H1 (cell line): ENCODE data around the gene C2orf92. TPM values are rescaled to one million over a fixed set of nuclear protein-coding genes. Genes with fewer than 3 reads are reported as not detected.

Source experiments
- CTCF ChIA-PET: fragments of 300-600 bp; sonication (Branson Sonifier 250); formaldehyde crosslinking; loops from one replicate; lab custom pipeline; 2021; ENCODE audit not compliant: partially characterized antibody; lab: Charles Lee
- POLR2A ChIA-PET: fragments of 300-600 bp; sonication (Branson Sonifier 250); formaldehyde crosslinking; loops from one replicate; lab custom pipeline; 2021; ENCODE audit warnings: inconsistent platforms; ENCODE audit not compliant: partially characterized antibody; lab: Charles Lee
- DNase-seq, 2 experiments: peaks; one replicate each; pipeline versions ENCODE4 v3.0.0 to v3.0.0-alpha.2; 2010 to 2022; ENCODE audit warnings: low spot score in 2 of 2, low read depth in 1 of 2, mixed read lengths in 1 of 2
- FAIRE-seq: peaks from 2 replicates; lab custom pipeline; 2011; peaks lifted over from hg19 to GRCh38; lab: Jason Lieb, UNC
- H2AFZ ChIP-seq: 2 replicates; pipeline ENCODE4 v1.8.1; 2012; ENCODE audit warnings: low read length, inconsistent platforms
- H2AK5ac ChIP-seq: 2 replicates; pipeline ENCODE4 v1.6.1; 2013; ENCODE audit warnings: low read depth, low read length
- H2BK120ac ChIP-seq: replicated peaks from 2 replicates; pipeline ENCODE3; 2013; ENCODE audit warnings: low read depth, low read length, inconsistent platforms
- H2BK12ac ChIP-seq: 2 replicates; pipeline ENCODE4 v1.6.1; 2013; ENCODE audit warnings: low read depth, low read length
- H2BK15ac ChIP-seq: 2 replicates; pipeline ENCODE4 v1.6.1; 2013; ENCODE audit warnings: low read length
- H2BK20ac ChIP-seq: 2 replicates; pipeline ENCODE4 v1.6.1; 2013; ENCODE audit warnings: low read length
- H2BK5ac ChIP-seq: 2 replicates; pipeline ENCODE4 v1.6.1; 2013; ENCODE audit warnings: low read depth, low read length
- H3K14ac ChIP-seq: 2 replicates; pipeline ENCODE4 v1.6.1; 2013; ENCODE audit warnings: inconsistent platforms; ENCODE audit not compliant: insufficient read length
- H3K18ac ChIP-seq: 2 replicates; pipeline ENCODE4 v1.6.1; 2013; ENCODE audit warnings: low read length; ENCODE audit errors: extremely low read depth
- H3K23ac ChIP-seq: 2 replicates; pipeline ENCODE4 v1.6.1; 2013; ENCODE audit warnings: inconsistent platforms; ENCODE audit not compliant: insufficient read length
- H3K23me2 ChIP-seq: 2 replicates; pipeline ENCODE4 v1.6.1; 2013; ENCODE audit warnings: low read depth, low read length
- H3K27ac ChIP-seq: 2 replicates; pipeline ENCODE4 v1.6.1; 2011; ENCODE audit warnings: low read depth, low read length, inconsistent platforms
- H3K27me3 ChIP-seq, 4 experiments: replicated peaks in 1 of 4; 1 replicate in 1 of 4; 2 replicates in 3 of 4; pipeline versions ENCODE4 v1.6.1 to v1.8.1; 2011 to 2013; ENCODE audit warnings: low read length in 3 of 4, mild to moderate bottlenecking in 3 of 4, inconsistent platforms in 2 of 4, mixed read lengths in 2 of 4, moderate library complexity in 1 of 4; ENCODE audit not compliant: control insufficient read depth in 3 of 4, insufficient read depth in 3 of 4; ENCODE audit errors: extremely low read depth in 1 of 4
- H3K36me3 ChIP-seq, 4 experiments: 2 replicates each; pipeline versions ENCODE4 v1.6.1 to v1.8.1; 2011 to 2013; ENCODE audit warnings: mild to moderate bottlenecking in 4 of 4, low read length in 3 of 4, moderate library complexity in 2 of 4, control low read depth in 1 of 4, inconsistent platforms in 1 of 4; ENCODE audit not compliant: insufficient read depth in 4 of 4, control insufficient read depth in 2 of 4
- H3K4ac ChIP-seq: replicated peaks from 2 replicates; pipeline ENCODE3; 2013; ENCODE audit warnings: low read length, low read depth, mixed read lengths, inconsistent platforms; ENCODE audit not compliant: insufficient read length
- H3K4me1 ChIP-seq, 4 experiments: replicated peaks in 1 of 4; 1 replicate in 1 of 4; 2 replicates in 3 of 4; pipeline versions ENCODE4 v1.6.1 to v1.8.1; 2011 to 2013; ENCODE audit warnings: low read length in 3 of 4, inconsistent platforms in 2 of 4, mixed read lengths in 1 of 4; ENCODE audit not compliant: insufficient read depth in 4 of 4, control insufficient read depth in 3 of 4
- H3K4me2 ChIP-seq, 2 experiments: 2 replicates each; pipeline versions ENCODE4 v1.6.1 to v1.8.1; 2011 to 2013; ENCODE audit warnings: low read depth in 2 of 2, low read length in 2 of 2, control low read depth in 1 of 2, inconsistent platforms in 1 of 2, mild to moderate bottlenecking in 1 of 2; ENCODE audit not compliant: insufficient read depth in 1 of 2
- H3K4me3 ChIP-seq, 4 experiments: fragments of 200-600, 300-600 bp in 1 of 4; sonication (generic), shearing (Covaris generic), sonication (Bioruptor Twin) in 1 of 4; 2 replicates each; pipeline versions ENCODE4 v1.5.1 to v1.8.1; 2011 to 2016; ENCODE audit warnings: low read length in 4 of 4, low read depth in 3 of 4, control low read depth in 2 of 4, inconsistent platforms in 2 of 4, mild to moderate bottlenecking in 2 of 4, mixed read lengths in 1 of 4, moderate library complexity in 1 of 4; ENCODE audit not compliant: insufficient read depth in 2 of 4; ENCODE audit errors: extremely low read depth in 1 of 4
- H3K56ac ChIP-seq: replicated peaks from 2 replicates; pipeline ENCODE3; 2013; ENCODE audit warnings: low read depth, mild to moderate bottlenecking, mixed read lengths, low read length, inconsistent platforms; ENCODE audit not compliant: insufficient read length
- H3K79me1 ChIP-seq: 2 replicates; pipeline ENCODE4 v1.6.1; 2013; ENCODE audit warnings: low read depth, low read length, control low read depth
- H3K79me2 ChIP-seq, 2 experiments: 2 replicates each; pipeline versions ENCODE4 v1.6.1 to v1.8.1; 2012 to 2013; ENCODE audit warnings: low read length in 2 of 2, mild to moderate bottlenecking in 2 of 2, inconsistent platforms in 1 of 2; ENCODE audit not compliant: insufficient read depth in 2 of 2, control insufficient read depth in 1 of 2
- H3K9ac ChIP-seq, 4 experiments: replicated peaks in 1 of 4; 1 replicate in 1 of 4; 2 replicates in 3 of 4; pipeline versions ENCODE4 v1.6.1 to v1.8.1; 2011 to 2013; ENCODE audit warnings: low read depth in 3 of 4, low read length in 3 of 4, control low read depth in 2 of 4, mild to moderate bottlenecking in 2 of 4, moderate library complexity in 2 of 4, inconsistent platforms in 1 of 4; ENCODE audit errors: extremely low read depth in 1 of 4
- H3K9me3 ChIP-seq, 2 experiments: 2 replicates each; pipeline versions ENCODE4 v1.6.1 to v1.8.1; 2012 to 2013; ENCODE audit warnings: mild to moderate bottlenecking in 2 of 2, moderate library complexity in 2 of 2, control low read depth in 1 of 2, inconsistent platforms in 1 of 2, low read depth in 1 of 2, low read length in 1 of 2, mixed read lengths in 1 of 2; ENCODE audit not compliant: insufficient read depth in 2 of 2
- H4K20me1 ChIP-seq, 2 experiments: replicated peaks in 1 of 2; 2 replicates each; pipeline versions ENCODE3 to v1.8.1; 2011 to 2013; ENCODE audit warnings: inconsistent platforms in 2 of 2, low read length in 2 of 2, mild to moderate bottlenecking in 1 of 2; ENCODE audit not compliant: insufficient read depth in 2 of 2, control insufficient read depth in 1 of 2
- H4K5ac ChIP-seq: 2 replicates; pipeline ENCODE4 v1.6.1; 2013; ENCODE audit warnings: low read length, low read depth, mixed read lengths, inconsistent platforms; ENCODE audit not compliant: insufficient read length
- H4K8ac ChIP-seq: 2 replicates; pipeline ENCODE4 v1.8.0; 2013; ENCODE audit warnings: mild to moderate bottlenecking, moderate library complexity, low read length, inconsistent platforms; ENCODE audit not compliant: insufficient read depth; ENCODE audit errors: extremely low read depth
- H4K91ac ChIP-seq: replicated peaks from 2 replicates; pipeline ENCODE3; 2013; ENCODE audit warnings: low read length, mixed read lengths, inconsistent platforms; ENCODE audit not compliant: insufficient read length
- BRCA1 ChIP-seq: IDR thresholded peaks from 2 replicates; pipeline ENCODE4 v1.6.1; 2012; ENCODE audit warnings: low read depth, low read length, improper control_type of control experiment
- CBX5 ChIP-seq: fragments of 300-800, 300-1000 bp; sonication (generic); IDR thresholded peaks from 2 replicates; pipeline ENCODE4 v1.7.1; 2016; ENCODE audit warnings: antibody characterized with exemption, low read length, low read depth
- JUND ChIP-seq: IDR thresholded peaks from 2 replicates; pipeline ENCODE4 v1.6.1; 2011; ENCODE audit warnings: mild to moderate bottlenecking, improper control_type of control experiment, low read length
- SP4 ChIP-seq: IDR thresholded peaks from 2 replicates; pipeline ENCODE4 v1.6.1; 2012; ENCODE audit warnings: low read length, inconsistent platforms
- TAF1 ChIP-seq: IDR thresholded peaks from 2 replicates; pipeline ENCODE4 v1.6.1; 2011; ENCODE audit warnings: mild to moderate bottlenecking, low read depth, low read length
- WGBS, 2 experiments: shearing (Covaris generic) in 1 of 2; methylation state at CpG; one replicate each; pipeline versions ENCODE4 v1.1.6 to v1.1.7; 2013 to 2015; ENCODE audit warnings: low lambda C conversion rate in 2 of 2, mixed read lengths in 2 of 2, inconsistent platforms in 1 of 2, low coverage in 1 of 2, missing lambda C conversion rate in 1 of 2; ENCODE audit not compliant: insufficient replicate concordance in 2 of 2, insufficient coverage in 1 of 2, insufficient read length in 1 of 2; ENCODE audit errors: extremely low coverage in 1 of 2, missing lambda C conversion rate in 1 of 2; 5-methylcytosine and 5-hydroxymethylcytosine counted together
- polyA plus RNA-seq, 7 experiments: library from polyadenylated mRNA; depleted of rRNA in 3 of 7; stranded (reverse) in 5 of 7; unstranded in 2 of 7; fragments of >200 nt in 5 of 7; fragments of 200-250 nt in 2 of 7; gene quantifications; 1 replicate in 5 of 7; 2 replicates in 1 of 7; 4 replicates in 1 of 7; pipeline versions ENCODE4 v1.2.1 to v1.2.3, GENCODE V29; 2011 to 2013; ENCODE audit warnings: missing spikeins in 2 of 7, mixed read lengths in 2 of 7
- total RNA-seq: library from RNA; stranded (reverse); fragmentation: NEBNext Ultra II Directional; extraction: Animal tissue kit (Norgen Biotek cat#: 25700); gene quantifications from 2 replicates; pipeline ENCODE4 v1.2.1, GENCODE V29; 2021
- TF ChIP-seq, protein P1 (sequence below): IDR thresholded peaks from 2 replicates; pipeline ENCODE4 v1.6.1; 2012; ENCODE audit warnings: low read length, inconsistent platforms

Gene C2orf92
- total and polyA plus RNA-seq, 2 of the 8 experiments (the other 6 are each of a cell fraction or from before 2014, with no cell fraction given): 2.3 to 3.7 TPM

DNA sequence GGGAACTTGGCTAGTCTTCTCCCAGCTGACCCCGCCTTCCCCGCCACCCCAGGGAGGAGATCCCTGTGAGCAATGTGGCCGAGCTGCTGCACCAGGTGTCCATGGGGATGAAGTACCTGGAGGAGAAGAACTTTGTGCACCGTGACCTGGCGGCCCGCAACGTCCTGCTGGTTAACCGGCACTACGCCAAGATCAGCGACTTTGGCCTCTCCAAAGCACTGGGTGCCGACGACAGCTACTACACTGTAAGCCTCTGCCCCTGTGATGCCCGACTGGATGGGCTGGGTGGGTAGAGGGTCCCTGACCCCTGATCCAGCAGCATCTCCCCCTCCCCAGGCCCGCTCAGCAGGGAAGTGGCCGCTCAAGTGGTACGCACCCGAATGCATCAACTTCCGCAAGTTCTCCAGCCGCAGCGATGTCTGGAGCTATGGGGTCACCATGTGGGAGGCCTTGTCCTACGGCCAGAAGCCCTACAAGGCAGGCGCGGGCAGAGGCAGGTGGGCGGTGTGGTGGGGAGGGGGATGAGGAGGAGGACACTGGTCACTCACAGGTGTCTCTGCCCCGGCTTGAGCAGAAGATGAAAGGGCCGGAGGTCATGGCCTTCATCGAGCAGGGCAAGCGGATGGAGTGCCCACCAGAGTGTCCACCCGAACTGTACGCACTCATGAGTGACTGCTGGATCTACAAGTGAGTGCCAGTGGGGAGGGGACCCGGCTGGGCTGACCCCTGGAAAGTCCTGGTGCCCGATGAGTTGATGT lies 68.1 kb downstream of the C2orf92 start:
- Histone ChIP-seq H3K79me1 (no peaks in the 10 kb centered on the region), H3K4me2 (no peak overlapping the region), H2BK5ac (no peak overlapping the region), H3K23ac (no peak overlapping the region), H2AFZ (no peak overlapping the region), H2BK12ac (no peak overlapping the region), H3K9ac (no peak overlapping the region), H2BK120ac (no peak overlapping the region), H3K18ac (no peak overlapping the region), H3K79me2 (no peaks in the 10 kb centered on the region), H4K5ac (no peak overlapping the region), H3K14ac (no peak overlapping the region), H3K4me1 (peaks cover 0 to 2% (median 0%) of the 10 kb centered on the region in 4 experiments; a peak in 1 of 7 replicates), H3K36me3 (no peaks in the 10 kb centered on the region), H4K91ac (no peak overlapping the region), H3K56ac (no peak overlapping the region), H4K8ac (no peak overlapping the region), H3K27ac (no peak overlapping the region), H3K4ac (no peak overlapping the region), H2AK5ac (no peak overlapping the region), H3K27me3 (no peaks in the 10 kb centered on the region), H2BK20ac (no peak overlapping the region), H3K23me2 (no peaks in the 10 kb centered on the region), H4K20me1 (no peaks in the 10 kb centered on the region), H2BK15ac (no peak overlapping the region), H3K9me3 (no peaks in the 10 kb centered on the region), H3K4me3 (no peak overlapping the region)
- DNase-seq (no peak), FAIRE-seq (no peak)
- ChIA-PET POLR2A (interaction anchor here (1.3 kb wide), 1 partner anchor 75 kb away, joined by 3 read pairs; no protein-coding TSS in a partner anchor), CTCF (interaction anchor here (1.0 to 2.0 kb wide), 5 partner anchors 11 to 38 kb away, joined by 3 to 9 read pairs (median 5); no protein-coding TSS in a partner anchor)
- WGBS, 2 experiments: 89% methylated on average over 27 of the region's 32 CpGs; no CpG with 5 or more reads in 1 of the 2 experiments
- no peak for TF ChIP-seq CBX5
- TF ChIP-seq BRCA1: no peak
- TF ChIP-seq SP4: no peak
- TF ChIP-seq, protein P1, sequence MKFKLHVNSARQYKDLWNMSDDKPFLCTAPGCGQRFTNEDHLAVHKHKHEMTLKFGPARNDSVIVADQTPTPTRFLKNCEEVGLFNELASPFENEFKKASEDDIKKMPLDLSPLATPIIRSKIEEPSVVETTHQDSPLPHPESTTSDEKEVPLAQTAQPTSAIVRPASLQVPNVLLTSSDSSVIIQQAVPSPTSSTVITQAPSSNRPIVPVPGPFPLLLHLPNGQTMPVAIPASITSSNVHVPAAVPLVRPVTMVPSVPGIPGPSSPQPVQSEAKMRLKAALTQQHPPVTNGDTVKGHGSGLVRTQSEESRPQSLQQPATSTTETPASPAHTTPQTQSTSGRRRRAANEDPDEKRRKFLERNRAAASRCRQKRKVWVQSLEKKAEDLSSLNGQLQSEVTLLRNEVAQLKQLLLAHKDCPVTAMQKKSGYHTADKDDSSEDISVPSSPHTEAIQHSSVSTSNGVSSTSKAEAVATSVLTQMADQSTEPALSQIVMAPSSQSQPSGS: no peak
- TF ChIP-seq TAF1: no peak
- no peak for TF ChIP-seq JUND
